Fibroblast of lung (primary cell): ENCODE data around the gene IL17D. TPM values are rescaled to one million over a fixed set of nuclear protein-coding genes. Genes with fewer than 3 reads are reported as not detected.
"Not testable (repeated sequence)": the region's sequence is repeated elsewhere in the genome, so short reads cannot be mapped to it uniquely, and the experiment has no call there.

Source experiments
- DNase-seq, 2 donors: peaks; one replicate each; pipeline versions ENCODE4 v3.0.0 to v3.0.0-alpha.2; 2010; ENCODE audit warnings: low read depth in 2 of 2
- H2AFZ ChIP-seq: 2 replicates; pipeline ENCODE4 v1.5.1; 2012; ENCODE audit warnings: low read length, control low read depth, inconsistent platforms
- H3K27ac ChIP-seq: 2 replicates; pipeline ENCODE4 v1.5.1; 2011; ENCODE audit warnings: low read length, control low read depth; ENCODE audit not compliant: insufficient read depth
- H3K27me3 ChIP-seq: 2 replicates; pipeline ENCODE4 v1.5.1; 2011; ENCODE audit warnings: mild to moderate bottlenecking, low read length; ENCODE audit not compliant: control insufficient read depth, insufficient read depth
- H3K36me3 ChIP-seq: 2 replicates; pipeline ENCODE4 v1.5.1; 2011; ENCODE audit warnings: low read length; ENCODE audit not compliant: control insufficient read depth, insufficient read depth
- H3K4me1 ChIP-seq: 2 replicates; pipeline ENCODE4 v1.5.1; 2011; ENCODE audit warnings: low read length; ENCODE audit not compliant: control insufficient read depth, insufficient read depth; ENCODE audit errors: extremely low read depth
- H3K4me2 ChIP-seq: 2 replicates; pipeline ENCODE4 v1.5.1; 2011; ENCODE audit warnings: low read length, control low read depth; ENCODE audit not compliant: insufficient read depth; ENCODE audit errors: extremely low read depth
- H3K4me3 ChIP-seq, 4 experiments: fragments of 200-600 bp in 1 of 4; sonication (generic) in 1 of 4; replicated peaks in 1 of 4; 2 replicates each; pipeline ENCODE4 v1.5.1; 2011 to 2016; ENCODE audit warnings: low read length in 4 of 4, low read depth in 3 of 4, mild to moderate bottlenecking in 3 of 4, control low read depth in 2 of 4, inconsistent platforms in 1 of 4, mixed read lengths in 1 of 4; ENCODE audit not compliant: insufficient read depth in 1 of 4; ENCODE audit errors: control extremely low read depth in 1 of 4
- H3K79me2 ChIP-seq: 2 replicates; pipeline ENCODE4 v1.5.1; 2012; ENCODE audit warnings: mild to moderate bottlenecking, low read length, inconsistent platforms; ENCODE audit not compliant: control insufficient read depth, insufficient read depth
- H3K9ac ChIP-seq: 2 replicates; pipeline ENCODE4 v1.5.1; 2011; ENCODE audit warnings: mild to moderate bottlenecking, low read length, control low read depth; ENCODE audit not compliant: insufficient read depth
- H3K9me3 ChIP-seq: 2 replicates; pipeline ENCODE4 v1.5.1; 2012; ENCODE audit warnings: low read depth, low read length; ENCODE audit not compliant: control insufficient read depth, insufficient read depth
- H4K20me1 ChIP-seq: 2 replicates; pipeline ENCODE4 v1.5.1; 2011; ENCODE audit warnings: low read length; ENCODE audit not compliant: control insufficient read depth, insufficient read depth; ENCODE audit errors: extremely low read depth
- EZH2 ChIP-seq: IDR thresholded peaks from 2 replicates; pipeline ENCODE4 v1.5.1; 2012; ENCODE audit warnings: low read length, control low read depth, mild to moderate bottlenecking; ENCODE audit errors: missing control alignments
- polyA plus RNA-seq, 2 donors: library from polyadenylated mRNA; depleted of rRNA in 1 of 2; stranded (reverse) in 1 of 2; unstranded in 1 of 2; fragments of >200 nt; gene quantifications; 2 replicates each; pipeline ENCODE4 v1.2.1, GENCODE V29; 2011 to 2012; ENCODE audit warnings: missing spikeins in 1 of 2
- total RNA-seq: library from RNA; depleted of rRNA; stranded (reverse); fragments of >200 nt; gene quantifications from 2 replicates; pipeline ENCODE4 v1.2.1, GENCODE V29; 2014
- TF ChIP-seq, protein P1 (sequence below), 2 donors: IDR thresholded peaks in 1 of 2; conservative IDR thresholded peaks in 1 of 2; 1 replicate in 1 of 2; 2 replicates in 1 of 2; pipeline ENCODE4 v1.5.1; 2011 to 2012; ENCODE audit warnings: low read length in 2 of 2, control low read depth in 1 of 2, inconsistent platforms in 1 of 2, low read depth in 1 of 2, mild to moderate bottlenecking in 1 of 2

IL17D gene
- total and polyA plus RNA-seq, 2 donors (not counting 1 experiment from before 2014, with no cell fraction given) = 1.2 to 2.3 TPM

DNA sequence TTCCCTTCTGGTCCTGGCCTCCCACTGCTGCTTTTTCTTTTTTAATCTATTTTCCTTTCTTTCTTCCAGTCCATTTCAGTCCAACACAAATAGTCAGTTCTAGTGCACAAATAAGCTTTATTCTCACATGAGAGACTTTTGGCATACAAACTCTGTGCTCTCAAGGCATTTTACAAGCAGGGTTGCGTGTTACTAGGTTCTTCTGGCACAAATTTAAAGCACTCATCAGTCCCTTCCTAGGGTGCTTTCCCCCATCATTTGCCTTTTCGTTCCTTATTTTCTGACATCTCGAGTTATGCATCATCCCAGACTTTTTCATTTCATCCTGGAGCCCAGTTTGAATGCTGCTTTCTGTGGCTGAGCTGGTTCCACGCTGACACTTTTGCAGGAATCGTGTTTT is 29.8 kb upstream of the IL17D start:
- no peaks in the 10 kb centered on the region for H3K27me3 ChIP-seq
- no peak for DNase-seq
- no peaks in the 10 kb centered on the region for H3K9me3 ChIP-seq
- no peak overlapping the region for H3K4me2 ChIP-seq
- TF ChIP-seq, protein P1, sequence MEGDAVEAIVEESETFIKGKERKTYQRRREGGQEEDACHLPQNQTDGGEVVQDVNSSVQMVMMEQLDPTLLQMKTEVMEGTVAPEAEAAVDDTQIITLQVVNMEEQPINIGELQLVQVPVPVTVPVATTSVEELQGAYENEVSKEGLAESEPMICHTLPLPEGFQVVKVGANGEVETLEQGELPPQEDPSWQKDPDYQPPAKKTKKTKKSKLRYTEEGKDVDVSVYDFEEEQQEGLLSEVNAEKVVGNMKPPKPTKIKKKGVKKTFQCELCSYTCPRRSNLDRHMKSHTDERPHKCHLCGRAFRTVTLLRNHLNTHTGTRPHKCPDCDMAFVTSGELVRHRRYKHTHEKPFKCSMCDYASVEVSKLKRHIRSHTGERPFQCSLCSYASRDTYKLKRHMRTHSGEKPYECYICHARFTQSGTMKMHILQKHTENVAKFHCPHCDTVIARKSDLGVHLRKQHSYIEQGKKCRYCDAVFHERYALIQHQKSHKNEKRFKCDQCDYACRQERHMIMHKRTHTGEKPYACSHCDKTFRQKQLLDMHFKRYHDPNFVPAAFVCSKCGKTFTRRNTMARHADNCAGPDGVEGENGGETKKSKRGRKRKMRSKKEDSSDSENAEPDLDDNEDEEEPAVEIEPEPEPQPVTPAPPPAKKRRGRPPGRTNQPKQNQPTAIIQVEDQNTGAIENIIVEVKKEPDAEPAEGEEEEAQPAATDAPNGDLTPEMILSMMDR (conservative IDR thresholded peaks at IDR 0.05 in 1 of 2, IDR thresholded peaks at IDR 0.05 in 1 of 2; ENCODE audit: low read depth in 1 of 2, low read length in 2 of 2) = no peak
- TF ChIP-seq EZH2 = no peak
- H3K79me2 ChIP-seq = no peaks in the 10 kb centered on the region
- H3K9ac ChIP-seq = no peak overlapping the region
- H3K27ac ChIP-seq = no peak overlapping the region
- H3K4me1 ChIP-seq = no peaks in the 10 kb centered on the region
- H2AFZ ChIP-seq = no peak overlapping the region
- no peak overlapping the region for H3K4me3 ChIP-seq
- H4K20me1 ChIP-seq = no peaks in the 10 kb centered on the region
- H3K36me3 ChIP-seq = no peaks in the 10 kb centered on the region

GRCh38 chr13:20676213-20676612 is 27.3 kb upstream of the IL17D start:
- Histone ChIP-seq H4K20me1 (no peaks in the 10 kb centered on the region), H3K79me2 (no peaks in the 10 kb centered on the region), H3K4me2 (no peak overlapping the region), H3K27ac (no peak overlapping the region), H3K4me3 (no peak overlapping the region), H3K36me3 (no peaks in the 10 kb centered on the region), H3K9ac (no peak overlapping the region), H3K27me3 (no peaks in the 10 kb centered on the region), H3K4me1 (no peaks in the 10 kb centered on the region), H3K9me3 (no peaks in the 10 kb centered on the region), H2AFZ (no peak overlapping the region)
- no peak for TF ChIP-seq EZH2
- TF ChIP-seq, protein P1 (conservative IDR thresholded peaks at IDR 0.05 in 1 of 2, IDR thresholded peaks at IDR 0.05 in 1 of 2; ENCODE audit: low read depth in 1 of 2, low read length in 2 of 2) = no peak
- no peak for DNase-seq

DNA sequence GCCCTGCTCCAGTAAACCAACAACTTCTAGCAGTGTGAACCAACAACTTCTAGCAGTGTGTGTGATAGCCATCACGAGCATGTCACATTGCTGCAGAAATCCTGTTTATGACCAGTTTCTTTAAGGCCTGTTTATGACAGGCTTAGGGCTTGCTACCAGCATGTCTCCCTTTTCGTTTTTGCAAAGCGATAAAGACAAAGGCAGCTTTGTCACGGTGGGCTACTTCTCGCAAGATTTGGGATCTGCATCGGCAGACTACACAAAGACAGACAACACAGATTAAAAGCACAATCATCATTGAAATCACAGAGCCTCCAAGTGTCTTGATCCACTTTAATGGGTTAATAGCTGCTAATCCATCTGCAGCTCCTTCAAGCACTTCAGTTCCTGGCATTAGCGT is 24.9 kb upstream of the IL17D start:
- H3K79me2 ChIP-seq, H4K20me1 ChIP-seq, H3K27ac ChIP-seq, H3K27me3 ChIP-seq, DNase-seq, H2AFZ ChIP-seq, H3K9me3 ChIP-seq, H3K9ac ChIP-seq, H3K4me1 ChIP-seq, H3K4me2 ChIP-seq, H3K4me3 ChIP-seq, H3K36me3 ChIP-seq: not testable (repeated sequence)

- Histone ChIP-seq H3K9ac (no peak overlapping the region), H3K4me3 (no peak overlapping the region), H3K4me2 (no peak overlapping the region), H3K79me2 (no peaks in the 10 kb centered on the region), H3K27ac (no peak overlapping the region), H4K20me1 (no peaks in the 10 kb centered on the region), H3K27me3 (no peaks in the 10 kb centered on the region), H3K4me1 (peaks cover 3% of the 10 kb centered on the region), H3K9me3 (no peaks in the 10 kb centered on the region), H2AFZ (no peak overlapping the region), H3K36me3 (no peaks in the 10 kb centered on the region)
- no peak for DNase-seq
- no peak for TF ChIP-seq EZH2
- TF ChIP-seq, protein P1 (conservative IDR thresholded peaks at IDR 0.05 in 1 of 2, IDR thresholded peaks at IDR 0.05 in 1 of 2; ENCODE audit: low read depth in 1 of 2, low read length in 2 of 2) = no peak
These were observed 23.6 kb upstream of the IL17D start for GRCh38 chr13:20679879-20680278.
